Endothelial cell of hepatic sinusoid (primary cell): Measurements from ENCODE around the gene CHSY1.

ENCODE experiments used
- in situ Hi-C: cut with HindIII; loops from 2 replicates; pipeline ENCODE4 v1.10.0; 2017; ENCODE audit warnings: low sequenced_read_pairs

CHSY1 gene

GRCh38 chr15:101191242-101191641 is 60.6 kb downstream of the CHSY1 start:
- in situ Hi-C loops = loop anchor here (5.0 kb wide), 1 partner anchor 89 kb away; no protein-coding TSS in a partner anchor

DNA sequence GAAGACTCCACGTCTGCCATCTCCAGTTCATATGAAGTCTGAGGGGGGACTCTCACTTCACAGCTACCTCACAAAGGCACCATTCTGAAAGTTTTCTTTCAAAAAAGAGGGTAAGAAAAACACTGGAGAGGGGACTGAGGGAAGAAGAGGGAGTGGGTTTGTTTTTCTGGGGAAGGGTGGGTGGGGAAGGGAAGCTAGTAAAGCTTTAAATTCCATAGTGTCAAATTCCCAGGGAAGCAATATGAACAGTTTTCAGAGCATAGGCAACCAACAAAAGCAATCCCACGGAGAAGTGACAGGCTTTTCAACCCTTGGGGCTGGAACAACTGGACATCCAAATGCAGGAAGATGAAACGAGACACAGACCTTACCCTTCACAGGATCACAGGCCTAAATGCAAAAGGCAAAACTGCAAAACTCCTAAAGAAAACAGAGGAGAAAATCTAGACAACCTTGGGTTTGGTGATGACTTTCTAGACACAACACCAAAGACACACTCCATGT is 61.7 kb downstream of the CHSY1 start:
- in situ Hi-C loops = loop anchor here (5.0 kb wide), 1 partner anchor 88 kb away; no protein-coding TSS in a partner anchor

- in situ Hi-C loops = loop anchor here (5.0 kb wide), 1 partner anchor 87 kb away; no protein-coding TSS in a partner anchor
These were observed 62.3 kb downstream of the CHSY1 start for GRCh38 chr15:101189409-101190091.

GRCh38 chr15:101188637-101189408 is 63.0 kb downstream of the CHSY1 start:
- in situ Hi-C loops = no loop called here

DNA sequence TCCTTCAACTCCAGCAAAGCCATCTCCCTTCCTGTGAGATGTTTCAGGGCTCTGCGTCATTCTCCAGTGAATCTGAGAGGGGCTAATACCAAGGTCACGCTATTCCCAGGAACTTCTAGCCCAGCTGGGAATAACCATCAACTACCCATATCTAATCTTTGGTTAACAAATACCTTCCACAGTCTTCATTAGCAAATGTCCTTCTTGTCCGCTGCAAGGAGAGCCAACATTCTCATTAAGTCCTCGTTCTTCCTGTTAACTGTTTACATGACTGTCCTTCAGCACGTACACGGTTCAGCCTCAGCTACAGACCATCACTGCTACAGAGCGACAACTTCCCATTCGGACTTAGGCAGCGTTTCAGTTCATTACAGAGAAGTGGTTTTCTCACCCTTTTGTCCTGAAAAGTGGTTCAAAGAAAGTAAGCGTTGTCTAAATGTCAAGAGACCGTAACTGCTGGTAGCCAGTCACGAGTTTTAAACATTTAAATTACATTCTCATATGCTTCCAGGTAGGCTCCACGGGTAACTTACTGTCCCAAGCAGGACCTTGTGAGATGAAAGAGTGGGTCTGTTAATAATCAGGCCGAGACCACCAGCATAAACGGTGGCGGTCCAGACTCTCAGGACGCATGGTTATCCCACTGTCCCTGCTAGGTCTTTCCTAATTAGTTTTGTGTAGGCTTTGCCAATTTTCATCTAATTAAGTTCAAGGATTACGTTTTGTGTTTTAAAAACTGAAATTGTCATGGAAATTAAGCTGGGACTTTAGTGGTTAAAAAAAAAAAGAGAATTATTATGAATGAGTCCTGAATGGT is 63.8 kb downstream of the CHSY1 start:
- in situ Hi-C loops = no loop called here

DNA sequence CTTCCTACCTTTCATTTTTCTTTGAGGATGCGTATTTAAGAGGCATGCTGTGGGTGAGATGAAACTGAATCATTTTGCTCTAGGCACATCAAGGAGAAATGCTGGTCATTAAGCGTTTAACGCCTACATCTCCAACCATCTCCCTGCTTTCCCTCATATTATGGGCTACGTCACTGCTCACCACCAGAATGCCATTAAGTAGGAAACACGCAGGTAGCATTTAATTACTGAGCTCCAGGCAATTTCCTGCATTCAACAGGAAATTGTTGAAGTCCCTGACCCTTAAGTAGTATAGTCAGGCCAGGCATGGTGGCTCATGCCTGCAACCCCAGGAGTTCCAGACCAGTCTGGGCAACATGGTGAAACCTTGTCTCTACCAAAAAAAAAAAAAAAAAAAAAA is 66.1 kb downstream of the CHSY1 start:
- in situ Hi-C loops = no loop called here

DNA sequence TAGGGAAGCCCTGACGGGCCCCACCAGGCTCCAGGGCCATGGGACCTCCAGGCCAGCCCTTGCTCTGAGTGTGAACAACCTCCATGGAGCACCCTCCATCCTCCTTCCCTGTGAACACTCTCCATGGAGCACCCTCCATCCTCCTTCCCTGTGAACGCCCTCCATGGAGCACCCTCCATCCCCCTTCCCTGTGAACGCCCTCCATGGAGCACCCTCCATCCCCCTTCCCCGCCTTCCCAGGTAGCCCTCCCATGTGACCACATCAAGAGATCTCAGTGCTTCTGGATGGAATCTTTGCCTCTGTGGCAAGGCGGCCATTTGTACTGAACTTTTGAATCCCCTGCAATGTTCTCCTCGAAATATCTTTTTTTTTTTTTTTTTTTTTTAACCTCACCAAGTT is 66.5 kb downstream of the CHSY1 start:
- in situ Hi-C loops = no loop called here

- in situ Hi-C loops = no loop called here
These were observed 67.0 kb downstream of the CHSY1 start for GRCh38 chr15:101184830-101185229.

DNA sequence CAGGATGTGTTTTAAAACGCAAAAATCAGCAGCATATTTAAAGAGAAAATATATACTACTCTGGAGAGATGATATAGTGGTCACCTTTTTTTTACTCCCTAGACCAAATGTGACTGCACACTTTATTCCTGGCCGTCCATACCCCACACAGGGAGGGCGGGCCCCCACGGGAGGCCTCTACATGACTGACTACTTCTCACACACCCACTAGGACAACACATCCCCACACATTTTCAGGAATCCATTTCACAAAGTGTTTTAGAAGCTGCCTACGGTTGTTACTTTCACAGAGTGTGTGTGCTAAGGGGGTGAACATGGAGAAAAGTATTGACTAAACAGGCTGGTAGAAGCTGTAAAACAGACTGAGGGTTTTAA is 67.9 kb downstream of the CHSY1 start:
- in situ Hi-C loops = no loop called here

GRCh38 chr15:101183226-101183930 is 68.5 kb downstream of the CHSY1 start:
- in situ Hi-C loops = no loop called here

- in situ Hi-C loops = no loop called here
These were observed 69.6 kb downstream of the CHSY1 start for GRCh38 chr15:101182215-101182614.

- in situ Hi-C loops = no loop called here
These were observed 70.5 kb downstream of the CHSY1 start for GRCh38 chr15:101181349-101181748.

DNA sequence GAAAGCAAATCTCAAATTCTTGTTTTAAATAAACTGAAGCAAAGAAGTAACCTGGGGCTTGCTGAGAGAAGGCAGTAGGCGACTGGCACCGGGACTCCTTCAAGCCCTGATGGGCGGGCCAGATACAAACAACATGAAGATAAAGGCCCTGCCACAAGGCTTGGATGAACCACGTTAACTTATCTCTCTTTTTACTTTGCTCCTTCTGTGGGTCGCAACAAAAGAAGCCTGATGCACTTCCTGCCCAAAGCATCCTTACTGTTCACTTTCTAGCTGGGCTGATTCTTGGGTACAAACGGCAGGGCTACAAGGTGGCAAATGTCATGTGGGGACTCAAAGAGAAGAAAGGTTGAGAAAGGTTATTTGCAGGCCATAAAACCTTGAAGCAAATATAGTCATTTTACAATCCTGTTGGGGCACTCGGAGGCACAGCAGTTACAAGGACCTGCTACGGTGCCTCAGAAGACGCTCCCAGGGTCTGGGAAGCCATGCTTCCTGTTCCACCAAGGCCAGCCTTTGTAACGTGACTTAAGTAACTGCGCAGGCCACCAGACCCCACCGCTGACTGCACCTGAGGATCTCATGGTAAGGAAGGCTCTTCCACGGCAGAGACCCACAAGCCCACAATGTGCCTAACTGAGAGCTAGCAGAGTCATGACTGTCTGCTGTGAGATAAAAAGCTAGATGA is 71.1 kb downstream of the CHSY1 start:
- in situ Hi-C loops = no loop called here

DNA sequence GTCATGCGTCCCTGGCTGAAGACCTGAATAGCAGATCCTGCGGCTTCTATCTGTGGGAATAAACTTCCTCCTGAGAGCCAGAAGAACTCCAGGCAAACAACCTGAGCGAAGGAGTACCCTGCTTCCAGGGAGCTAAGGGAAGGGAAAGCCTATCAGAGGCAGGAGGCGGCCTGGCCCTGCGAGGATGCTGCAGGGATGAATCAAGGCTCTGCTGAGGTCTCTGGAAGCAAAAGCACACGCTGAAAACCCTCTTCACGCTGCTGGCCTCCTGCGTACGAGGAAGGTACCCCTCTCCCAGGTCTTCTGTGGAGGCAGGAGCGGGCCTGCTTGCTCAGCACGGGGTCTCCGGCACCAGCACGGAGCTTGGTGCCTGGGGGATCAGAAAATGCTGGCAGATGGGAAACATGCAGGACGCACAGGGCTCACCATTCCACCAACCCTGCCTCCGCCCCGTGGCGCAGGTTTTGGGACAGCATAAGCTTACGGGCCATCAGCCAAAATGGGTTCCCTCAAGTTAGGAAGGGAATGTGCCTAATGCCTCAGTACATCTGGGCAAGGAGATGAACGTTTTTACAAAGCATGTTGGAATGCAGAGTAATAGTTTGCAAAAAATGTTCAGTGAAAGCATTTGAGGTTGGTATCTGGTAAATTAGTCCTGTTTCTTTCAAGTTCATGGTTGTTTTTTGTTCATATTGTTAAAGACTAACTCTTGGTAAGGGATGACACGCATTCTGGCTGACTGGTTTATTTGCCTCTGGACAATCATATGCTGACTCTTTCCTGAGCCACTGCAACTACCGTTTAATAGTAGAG is 72.3 kb downstream of the CHSY1 start:
- in situ Hi-C loops = no loop called here

- in situ Hi-C loops = no loop called here
These were observed 72.9 kb downstream of the CHSY1 start for GRCh38 chr15:101178931-101179330.

DNA sequence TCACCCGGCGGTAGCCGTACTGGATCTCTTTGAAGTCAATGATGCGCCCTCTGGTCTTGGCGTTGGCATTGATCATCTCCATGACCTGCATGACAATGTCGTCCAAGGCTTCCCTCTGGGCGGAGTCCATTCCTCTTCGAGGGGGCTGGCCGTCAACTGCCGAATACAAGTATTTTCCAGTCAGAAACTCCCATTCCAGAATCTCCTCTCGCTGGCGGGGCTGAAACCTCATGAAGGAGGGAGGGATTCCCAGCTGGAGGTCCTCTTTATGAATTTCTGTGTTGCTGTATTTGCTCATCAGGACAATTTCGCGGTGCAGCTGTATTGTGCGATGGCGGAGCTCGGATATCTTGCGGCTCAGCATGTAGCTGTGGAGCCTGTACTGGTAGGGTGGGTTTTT is 73.4 kb downstream of the CHSY1 start:
- in situ Hi-C loops = no loop called here

DNA sequence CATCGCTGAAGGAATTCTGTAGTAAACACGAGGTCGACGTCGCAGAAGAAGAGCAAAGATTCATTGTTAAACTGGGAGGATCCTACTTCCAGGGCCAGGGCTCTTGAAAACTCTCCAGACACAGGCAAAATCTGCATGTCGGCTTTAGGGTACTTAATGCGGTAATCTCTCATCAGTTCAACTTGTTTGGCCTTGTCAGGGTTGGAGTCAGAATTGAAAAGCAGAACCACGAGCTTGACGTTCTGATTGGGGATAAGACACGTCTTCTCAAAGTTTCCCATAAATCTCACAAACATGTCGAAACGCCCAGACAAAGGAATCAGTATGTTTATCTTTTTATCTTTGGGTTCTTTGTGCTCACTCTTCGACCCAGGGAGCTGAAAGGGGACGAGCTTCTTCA is 74.0 kb downstream of the CHSY1 start:
- in situ Hi-C loops = no loop called here

DNA sequence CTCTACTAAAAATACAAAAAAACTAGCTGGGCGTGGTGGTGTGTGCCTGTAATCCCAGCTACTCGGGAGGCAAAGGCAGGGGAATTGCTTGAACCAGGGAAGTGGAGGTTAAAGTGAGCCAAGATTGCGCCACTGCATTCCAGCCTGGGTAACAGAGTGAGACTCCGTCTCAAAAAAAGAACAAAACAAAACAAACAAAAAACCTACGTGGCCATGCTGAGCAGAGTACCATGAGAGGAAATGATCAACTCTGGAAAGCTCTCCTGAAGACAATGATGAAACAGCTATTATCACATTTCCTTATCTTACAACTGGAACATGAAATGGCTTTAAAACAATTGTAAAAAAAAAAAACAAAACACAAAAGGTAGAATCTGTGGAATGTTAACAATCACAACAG is 75.2 kb downstream of the CHSY1 start:
- in situ Hi-C loops = no loop called here

DNA sequence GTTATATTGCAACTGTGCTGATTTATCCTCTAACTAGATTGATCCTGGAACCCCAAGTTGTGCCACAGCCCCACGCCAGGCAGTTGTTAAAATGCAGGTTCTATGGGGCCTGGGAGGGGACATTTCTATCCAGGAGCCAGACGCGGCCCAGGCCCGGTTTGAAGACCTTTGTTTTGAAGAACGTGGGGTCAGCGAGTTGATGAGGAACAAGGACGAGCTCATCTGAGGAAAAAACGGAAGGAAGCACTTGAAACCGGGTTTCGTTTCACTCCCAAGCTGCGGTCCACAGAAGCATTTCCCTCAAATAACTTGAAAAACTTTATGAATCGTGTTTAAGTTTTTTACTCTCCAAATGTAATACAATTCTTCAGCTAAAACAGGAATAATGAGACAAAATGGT is 76.4 kb downstream of the CHSY1 start:
- in situ Hi-C loops = no loop called here
